Ammon's horn (tissue), 1 donor: ENCODE measurements around the gene PA2G4.

Experiments
- DNase-seq: peaks from one replicate; pipeline ENCODE4 v3.0.0-alpha.2; 2016; ENCODE audit warnings: low spot score

The PA2G4 gene

GRCh38 chr12:56127485-56127887, 23.1 kb downstream of the PA2G4 start:
- no peak for DNase-seq

- peak; percentile 98 for DNase-seq
These were observed 23.7 kb downstream of the PA2G4 start, which contains the start of gene ESYT1 for GRCh38 chr12:56127888-56128669. ESYT1 (plus strand) TSS chr12:56128267; CDS start chr12:56128320, 53 bp downstream.

- DNase-seq: no peak
These were observed 24.4 kb downstream of the PA2G4 start for GRCh38 chr12:56128670-56129205.

- peak; percentile 55 for DNase-seq
These were observed 25.0 kb downstream of the PA2G4 start for GRCh38 chr12:56129206-56129941.

- DNase-seq: no peak
These were observed 25.7 kb downstream of the PA2G4 start for GRCh38 chr12:56129942-56130495.

GRCh38 chr12:56130876-56131275, 26.5 kb downstream of the PA2G4 start:
- DNase-seq: no peak

GRCh38 chr12:56134897-56135296, 30.5 kb downstream of the PA2G4 start:
- DNase-seq: no peak

GRCh38 chr12:56137853-56138571, 33.7 kb downstream of the PA2G4 start:
- no peak for DNase-seq

- DNase-seq: no peak
These were observed 37.8 kb downstream of the PA2G4 start for GRCh38 chr12:56141946-56142784.

- no peak for DNase-seq
These were observed 38.9 kb downstream of the PA2G4 start for GRCh38 chr12:56143217-56143616.

- no peak for DNase-seq
These were observed 39.5 kb downstream of the PA2G4 start for GRCh38 chr12:56143870-56144269.

GRCh38 chr12:56145217-56145616, 40.9 kb downstream of the PA2G4 start:
- DNase-seq: no peak

- DNase-seq: no peak
These were observed 42.4 kb downstream of the PA2G4 start for GRCh38 chr12:56146492-56147460.

- no peak for DNase-seq
These were observed 46.2 kb downstream of the PA2G4 start for GRCh38 chr12:56150563-56150962.

- DNase-seq: no peak
These were observed 47.3 kb downstream of the PA2G4 start for GRCh38 chr12:56151672-56152131.

- peak; percentile 94 for DNase-seq
These were observed 47.9 kb downstream of the PA2G4 start, which contains the start of gene MYL6B for GRCh38 chr12:56152132-56152755. MYL6B (plus strand) TSS chr12:56152587; CDS start chr12:56153919, 1,332 bp downstream.

- no peak for DNase-seq
These were observed 48.7 kb downstream of the PA2G4 start for GRCh38 chr12:56152756-56153677.

GRCh38 chr12:56153678-56154065, 49.3 kb downstream of the PA2G4 start:
- DNase-seq: no peak
